Colon (tissue), 2 donors: ENCODE data around the gene KLHDC1.
"Not testable (repeated sequence)": the region's sequence is repeated elsewhere in the genome, so short reads cannot be mapped to it uniquely, and the experiment has no call there.

Source experiments
- FAIRE-seq: peaks from 2 replicates; lab custom pipeline; 2012; peaks lifted over from hg19 to GRCh38; lab: Jason Lieb, UNC
- donor health status: control.
- donor health status: control.

The KLHDC1 gene, protein sequence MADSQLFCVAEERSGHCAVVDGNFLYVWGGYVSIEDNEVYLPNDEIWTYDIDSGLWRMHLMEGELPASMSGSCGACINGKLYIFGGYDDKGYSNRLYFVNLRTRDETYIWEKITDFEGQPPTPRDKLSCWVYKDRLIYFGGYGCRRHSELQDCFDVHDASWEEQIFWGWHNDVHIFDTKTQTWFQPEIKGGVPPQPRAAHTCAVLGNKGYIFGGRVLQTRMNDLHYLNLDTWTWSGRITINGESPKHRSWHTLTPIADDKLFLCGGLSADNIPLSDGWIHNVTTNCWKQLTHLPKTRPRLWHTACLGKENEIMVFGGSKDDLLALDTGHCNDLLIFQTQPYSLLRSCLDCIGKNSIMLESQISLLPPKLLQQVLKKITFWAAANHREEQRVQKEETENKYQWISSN

DNA sequence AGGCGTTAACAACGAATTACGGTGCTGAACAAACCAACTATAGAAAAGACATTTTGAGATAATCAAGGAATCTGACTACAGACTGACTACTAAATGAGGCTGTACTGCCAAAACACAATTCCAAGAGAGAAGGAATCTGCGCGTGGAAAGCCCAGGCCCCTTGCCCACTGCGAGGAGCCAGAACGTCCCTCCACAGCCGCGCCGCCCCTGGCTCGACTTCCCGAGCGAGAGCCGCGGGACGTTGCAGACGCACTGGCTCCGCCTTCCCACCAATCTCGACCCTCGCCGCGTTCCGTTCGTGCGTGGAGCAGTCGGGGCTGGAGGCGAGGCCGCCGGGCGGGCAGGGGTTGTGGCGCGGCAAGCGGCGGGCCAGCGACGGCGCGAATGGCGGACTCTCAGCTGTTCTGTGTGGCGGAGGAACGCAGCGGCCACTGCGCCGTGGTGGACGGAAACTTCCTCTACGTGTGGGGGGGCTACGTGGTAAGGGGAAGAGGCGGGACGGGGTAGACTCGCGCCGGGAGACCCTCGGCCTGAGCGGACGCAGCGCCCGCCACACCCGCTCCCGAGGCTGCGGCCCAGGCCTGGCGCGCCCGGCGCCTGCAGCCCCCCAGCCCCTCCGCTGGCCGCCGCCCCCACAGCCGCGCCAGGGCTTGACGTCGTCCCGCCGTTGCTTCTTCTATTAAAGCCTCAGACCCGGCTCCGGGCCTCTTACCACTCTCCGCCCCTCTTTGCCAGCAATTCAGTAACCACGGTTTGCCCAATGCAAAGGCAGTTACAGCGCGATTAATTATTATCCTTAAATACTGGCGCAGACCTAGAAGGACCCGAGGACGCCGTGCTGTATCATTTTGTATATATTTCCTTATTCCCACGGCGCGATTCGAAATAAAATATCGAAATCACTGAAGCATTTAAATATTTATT, at the start of gene KLHDC1:
Gene KLHDC1, plus strand, starts transcription at position 310 of the 924 bp plus-strand sequence. Its CDS starts 75 bp downstream, at position 385.
- FAIRE-seq = no peak

DNA sequence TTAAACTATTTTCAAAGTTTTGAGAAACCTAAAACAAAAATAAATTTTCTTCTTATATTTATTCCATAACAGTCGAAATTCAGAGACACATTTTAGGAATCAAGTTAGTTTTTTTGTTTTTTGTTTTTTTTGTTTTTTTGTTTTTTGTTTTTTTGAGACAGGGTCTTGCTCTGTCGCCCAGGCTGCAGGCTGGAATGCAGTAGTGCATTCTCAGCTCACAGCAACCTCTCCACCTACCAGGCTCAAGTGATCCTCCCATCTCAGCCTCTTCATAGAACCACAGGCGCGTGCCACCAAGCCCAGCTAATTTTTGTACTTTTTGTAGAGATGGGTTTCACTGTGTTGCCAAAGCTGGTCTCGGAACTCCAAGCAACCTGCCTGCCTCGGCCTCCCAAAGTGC, 39.4 kb upstream of the KLHDC1 start:
- FAIRE-seq = no peak

DNA sequence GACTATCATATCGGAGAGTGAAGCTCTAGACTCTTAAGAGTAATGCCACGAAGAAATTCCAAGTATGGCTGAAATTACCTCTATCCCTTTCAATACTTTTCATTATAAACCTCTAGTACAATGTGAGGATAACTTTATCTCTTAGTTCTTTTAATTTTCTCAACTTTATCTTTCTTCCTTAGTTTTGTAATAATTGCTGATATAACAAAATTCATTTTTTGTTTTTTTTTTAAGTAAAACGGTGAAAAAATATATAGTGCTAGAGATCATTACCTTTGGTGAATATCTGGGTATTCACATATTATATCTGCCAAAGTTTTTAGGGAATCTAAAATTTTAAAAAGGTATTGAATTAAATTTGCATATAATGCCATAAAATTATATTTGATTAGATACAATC, 38.4 kb upstream of the KLHDC1 start:
- peak; percentile 47 for FAIRE-seq

DNA sequence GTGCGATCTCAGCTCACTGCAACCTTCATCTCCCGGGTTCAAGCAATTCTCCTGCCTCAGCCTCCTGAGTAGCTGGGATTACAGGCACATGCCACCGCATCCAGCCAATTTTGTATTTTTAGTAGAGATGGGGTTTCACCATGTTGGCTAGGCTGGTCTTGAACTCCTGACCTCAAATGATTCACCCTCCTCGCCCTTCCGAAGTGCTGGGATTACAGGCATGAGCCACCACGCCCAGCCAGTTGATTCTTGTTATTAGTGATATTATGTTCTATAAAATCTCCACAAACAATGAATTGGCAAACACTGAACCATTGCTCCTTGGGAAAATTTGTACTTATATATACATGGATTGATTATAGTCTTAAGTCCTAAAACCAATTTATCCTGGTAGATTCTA, 35.4 kb upstream of the KLHDC1 start:
- FAIRE-seq = not testable (repeated sequence)

DNA sequence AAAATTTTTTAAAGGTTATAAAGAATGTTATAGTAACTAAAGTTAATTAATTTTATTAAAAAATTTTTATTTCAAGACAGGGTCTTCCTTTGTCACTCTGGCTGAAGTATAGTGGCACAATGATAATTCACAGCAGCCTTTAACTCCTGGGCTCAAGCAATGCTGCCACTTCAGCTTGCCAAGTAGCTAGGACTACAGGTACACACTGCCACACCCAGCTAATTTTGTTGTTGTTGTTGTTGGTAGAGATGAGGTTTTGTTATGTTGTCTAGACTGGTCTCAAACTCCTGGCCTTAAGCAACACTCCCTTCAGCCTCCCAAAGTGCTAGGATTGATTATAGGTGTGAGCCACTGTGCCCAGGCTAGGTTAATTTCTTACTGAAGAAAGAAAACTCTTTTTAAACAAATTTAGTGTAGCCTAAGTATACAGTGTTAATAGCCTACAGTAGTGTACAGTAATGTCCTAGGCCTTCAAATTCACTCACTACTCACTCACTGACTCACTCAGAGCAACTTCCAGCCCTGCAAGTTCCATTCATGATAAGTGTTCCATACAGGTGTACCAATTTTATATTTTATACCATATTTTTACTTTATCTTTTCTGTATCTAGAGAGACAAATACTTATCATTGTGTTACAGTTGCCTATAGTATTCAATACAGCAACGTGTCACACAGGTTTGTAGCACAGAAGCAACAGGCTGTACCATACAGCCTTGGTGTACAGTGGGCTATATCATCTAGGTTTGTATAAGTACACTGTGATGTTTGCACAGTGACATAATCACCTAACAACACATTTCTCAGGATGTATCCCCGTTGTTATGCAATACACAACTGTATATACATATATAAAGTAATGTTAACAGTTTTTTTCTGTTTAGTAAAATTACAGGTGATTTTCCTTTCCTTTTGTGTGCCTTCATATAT, 33.1 kb upstream of the KLHDC1 start:
- FAIRE-seq = no peak

DNA sequence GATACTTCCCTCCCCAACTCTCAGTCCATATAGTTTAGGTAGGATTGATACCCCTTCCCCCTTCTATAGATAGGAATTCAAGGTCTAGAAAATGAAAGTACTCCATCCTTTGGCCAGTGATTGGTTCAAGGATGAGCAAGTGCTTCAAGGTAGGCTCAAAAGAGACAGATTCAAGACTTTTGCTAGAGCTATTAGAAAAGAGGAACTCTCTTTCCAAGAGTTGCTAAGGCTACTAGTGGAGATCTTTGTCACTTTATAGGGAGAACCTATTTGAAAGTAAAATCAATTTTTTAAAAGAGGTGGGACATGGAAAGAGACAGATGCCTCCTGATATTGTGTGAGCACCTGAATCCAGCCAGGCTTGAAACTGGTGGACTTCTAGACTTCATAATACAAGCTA, 22.4 kb upstream of the KLHDC1 start:
- FAIRE-seq = no peak

DNA sequence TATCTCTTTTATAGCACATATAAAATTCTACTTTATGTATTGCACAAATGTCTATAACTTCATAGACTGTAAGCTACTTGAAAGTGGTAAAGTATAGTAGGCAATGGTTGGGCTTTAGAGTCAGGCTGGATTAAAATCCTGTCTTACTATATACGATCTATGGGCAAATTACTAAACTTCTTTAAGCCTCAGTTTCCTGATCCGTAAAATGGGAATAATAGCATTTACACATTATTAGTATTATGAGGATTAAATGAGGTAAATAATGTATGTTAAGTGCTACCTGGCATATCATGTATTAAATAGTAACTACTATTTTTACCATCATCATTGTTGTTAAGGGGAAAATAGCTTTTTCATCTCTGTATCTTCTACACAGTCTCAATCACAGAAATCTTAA, 19.3 kb upstream of the KLHDC1 start:
- FAIRE-seq = no peak

DNA sequence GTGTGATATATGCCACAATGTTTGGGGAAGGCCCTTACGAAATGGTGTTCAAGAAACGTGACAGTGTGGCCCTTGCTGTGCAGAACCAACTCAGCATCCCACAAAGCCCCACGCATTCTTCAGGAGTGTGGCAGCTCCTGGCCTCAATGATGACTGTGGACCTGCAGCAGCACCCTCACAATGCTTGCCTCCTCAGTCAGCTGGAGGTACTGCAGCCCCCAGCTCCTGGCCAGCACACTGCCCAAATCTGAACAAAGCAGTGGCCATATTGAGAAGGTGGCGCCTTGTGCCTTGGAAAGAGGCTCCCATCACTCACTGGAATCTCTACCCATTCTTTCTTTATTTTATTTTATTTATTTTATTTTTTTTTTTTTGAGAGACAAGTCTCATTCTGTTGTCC, 15.3 kb upstream of the KLHDC1 start:
- no peak for FAIRE-seq

DNA sequence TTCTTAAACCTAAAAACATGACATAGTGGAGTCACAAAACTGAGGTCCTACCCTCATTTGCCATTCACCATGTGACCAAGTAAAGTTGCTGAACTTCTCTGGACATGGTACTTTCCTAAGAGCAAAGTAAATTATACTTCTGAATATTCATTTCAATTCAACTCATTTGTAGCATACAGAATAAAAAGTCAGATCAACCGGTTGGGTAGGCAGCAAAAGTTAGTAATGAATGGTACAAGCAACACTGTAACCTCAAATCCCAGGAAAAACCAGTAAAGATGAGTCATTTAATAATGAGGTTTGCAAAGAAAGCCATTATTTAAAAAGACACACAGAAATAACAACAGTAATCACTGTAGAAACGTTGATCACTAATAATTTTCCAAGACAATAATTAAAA, 13.6 kb upstream of the KLHDC1 start:
- FAIRE-seq = no peak

DNA sequence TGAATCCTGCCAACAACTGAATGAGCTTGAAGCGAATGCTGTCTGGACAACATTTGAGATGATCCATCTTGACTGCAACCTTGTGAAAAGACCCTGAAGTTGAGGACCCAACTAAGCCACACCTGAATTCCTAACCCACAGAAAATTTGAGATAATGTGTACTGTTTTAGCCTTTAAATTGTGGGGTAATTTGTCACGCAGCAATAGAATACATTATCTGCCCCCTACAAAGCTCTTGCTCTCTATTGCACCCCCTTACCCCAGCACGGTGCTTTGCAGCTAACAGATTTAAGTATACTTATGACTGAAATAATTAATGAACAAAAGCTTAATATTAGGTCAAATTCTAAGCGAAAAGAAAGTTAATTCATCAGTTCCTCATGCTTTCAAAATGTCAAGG, 6.5 kb upstream of the KLHDC1 start:
- FAIRE-seq = no peak

DNA sequence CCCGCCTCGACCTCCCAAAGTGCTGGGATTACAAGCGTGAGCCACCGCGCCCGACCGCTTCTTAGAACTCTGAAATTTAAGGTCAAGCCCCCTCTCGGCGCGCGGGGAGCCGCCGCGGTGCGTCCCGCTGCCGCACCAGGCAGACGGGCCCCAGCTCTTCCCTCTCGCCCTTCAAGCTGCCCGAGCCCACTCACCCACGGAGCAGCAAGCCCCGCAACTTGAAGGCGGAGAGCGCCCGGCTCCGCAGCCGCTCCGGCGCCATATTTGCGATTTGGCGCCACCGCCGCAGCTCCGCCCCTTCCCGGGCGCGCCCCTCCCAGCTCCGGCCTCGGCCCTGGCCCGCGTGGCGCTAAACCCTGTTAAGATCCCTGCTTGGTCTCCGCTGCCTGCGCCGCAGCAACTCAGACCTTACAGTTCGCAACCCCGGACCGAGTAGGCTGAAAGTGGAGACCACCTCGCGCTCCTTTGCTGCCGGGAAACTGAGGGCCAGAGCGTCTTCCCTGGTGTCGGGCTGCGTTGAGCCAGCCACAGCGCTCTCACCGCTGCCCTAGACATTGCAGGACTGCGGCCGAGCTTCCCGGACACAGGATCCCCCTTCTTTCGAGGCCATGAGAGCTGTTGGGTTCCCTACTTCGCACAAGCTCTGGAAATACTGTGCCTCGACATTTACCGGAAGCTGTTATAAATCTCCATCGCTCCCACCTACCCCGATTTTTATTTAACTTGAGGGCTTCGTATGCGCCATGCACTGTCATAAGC, 4.8 kb upstream of the KLHDC1 start, which contains the start of gene POLE2:
Gene POLE2, minus strand, starts transcription at position 273 of the 759 bp plus-strand sequence. Its CDS starts 11 bp downstream, at position 262.
- FAIRE-seq = no peak

DNA sequence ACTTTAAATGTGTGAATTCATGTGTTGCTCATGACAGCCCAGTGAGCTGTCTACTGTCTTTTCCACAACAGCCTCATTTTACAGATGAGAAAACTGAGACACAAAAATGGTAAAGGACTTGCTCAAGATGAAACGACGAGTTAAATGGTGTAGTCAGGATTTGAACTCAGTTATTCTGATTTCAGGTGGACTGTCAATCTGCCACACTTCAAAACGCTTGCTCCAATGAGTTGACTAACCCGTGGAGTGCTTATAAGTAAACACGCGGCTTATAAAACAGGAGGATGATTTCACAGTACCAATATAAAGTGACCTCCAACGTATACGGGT, 4.3 kb upstream of the KLHDC1 start:
- no peak for FAIRE-seq

DNA sequence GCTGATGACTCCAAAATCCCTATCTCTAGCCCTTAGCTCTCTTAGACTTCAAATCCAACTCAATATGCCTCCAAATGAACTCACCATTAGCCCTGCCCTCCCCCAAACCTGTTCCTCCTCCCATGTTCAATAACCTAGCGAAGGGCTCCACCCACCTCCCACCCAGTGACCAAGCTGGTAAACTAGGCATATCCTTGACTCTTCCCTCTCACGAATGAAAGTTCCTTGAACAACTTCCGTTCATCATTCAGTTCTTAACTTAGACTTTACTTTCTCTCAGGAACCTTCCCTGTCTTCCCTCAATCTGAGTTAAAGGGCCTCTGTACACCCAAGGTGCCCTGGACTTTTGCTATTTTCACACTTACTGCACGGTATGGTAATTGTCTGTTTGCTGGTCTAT, 1.9 kb upstream of the KLHDC1 start:
- FAIRE-seq = no peak

DNA sequence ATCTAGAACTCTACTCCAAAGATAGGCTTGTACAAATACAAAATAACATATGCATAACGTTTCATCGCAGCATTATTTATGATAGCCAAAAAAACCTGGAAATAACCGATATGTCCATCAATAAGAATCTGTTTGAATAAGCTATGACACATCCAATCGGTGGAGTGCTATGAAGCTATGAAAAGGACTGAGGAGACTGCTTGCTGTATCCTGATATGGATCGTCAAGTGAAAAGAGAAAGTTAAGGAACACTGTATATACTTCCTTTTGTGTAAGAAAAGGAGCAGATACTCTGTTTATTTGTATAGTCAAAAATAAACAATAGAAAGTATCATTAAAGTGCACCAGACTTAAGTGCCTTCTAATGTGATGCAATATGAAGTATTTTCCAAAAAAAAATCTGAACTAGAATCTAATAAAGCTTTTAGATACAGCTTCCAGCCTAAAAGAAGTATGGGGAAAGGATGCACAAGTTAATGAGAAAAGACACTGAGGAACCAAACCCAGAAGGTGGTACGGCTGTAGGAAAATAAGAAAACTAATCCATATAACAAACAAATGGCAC, 645 bp upstream of the KLHDC1 start:
- FAIRE-seq = no peak

DNA sequence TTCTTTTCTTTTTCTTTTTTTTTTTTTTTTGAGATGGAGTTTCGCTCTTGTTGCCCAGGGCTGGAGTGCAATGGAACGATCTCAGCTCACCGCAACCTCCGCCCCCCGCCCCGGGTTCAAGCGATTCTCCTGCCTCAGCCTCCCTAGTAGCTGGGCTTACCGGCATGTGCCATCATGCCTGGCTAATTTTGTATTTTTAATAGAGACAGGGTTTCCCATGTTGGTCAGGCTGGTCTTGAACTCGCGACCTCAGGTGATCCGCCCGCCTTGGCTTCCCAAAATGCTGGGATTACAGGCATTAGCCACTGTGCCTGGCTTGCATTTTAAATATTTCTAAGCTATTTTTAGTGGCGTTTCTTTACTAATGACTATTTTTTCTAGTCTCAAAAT, 810 bp downstream of the KLHDC1 start:
- not testable (repeated sequence) for FAIRE-seq

DNA sequence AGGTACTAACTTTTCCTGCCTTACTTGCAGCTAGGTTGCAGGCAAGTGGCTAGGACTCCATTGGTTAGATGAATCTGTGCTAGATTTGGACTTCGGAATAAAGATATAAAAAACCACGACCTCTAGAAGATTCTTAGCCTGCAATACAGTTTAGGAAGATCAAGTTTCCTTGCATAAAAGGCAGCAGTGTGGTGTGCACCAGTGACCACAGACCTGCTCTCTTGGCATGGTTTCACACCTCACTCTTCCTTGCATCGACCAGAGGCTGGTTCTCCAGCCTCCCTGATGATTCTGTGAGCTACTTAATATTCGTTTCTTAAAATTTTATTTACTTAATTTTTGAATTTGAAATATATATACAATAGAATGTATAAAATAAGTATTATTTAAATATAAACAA, 9.8 kb downstream of the KLHDC1 start:
- FAIRE-seq = no peak

DNA sequence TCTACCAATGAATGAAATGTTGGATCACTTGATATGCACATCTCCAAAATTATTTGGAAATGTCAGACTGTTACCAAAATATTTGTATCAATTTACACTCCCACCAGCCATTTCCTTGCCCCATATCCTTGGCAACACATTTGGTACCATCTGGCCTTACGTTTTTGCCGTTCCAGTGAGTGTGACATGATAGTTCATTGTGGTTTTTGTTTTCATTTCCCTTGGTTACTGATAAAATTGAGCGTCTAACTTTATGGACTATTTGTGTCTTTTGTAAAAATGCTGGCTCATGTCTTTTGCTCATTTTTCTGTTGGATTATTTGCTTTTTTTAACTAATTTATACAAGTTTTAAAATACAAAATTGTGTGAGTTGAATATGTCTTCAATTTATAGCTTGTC, 11.0 kb downstream of the KLHDC1 start:
- no peak for FAIRE-seq

DNA sequence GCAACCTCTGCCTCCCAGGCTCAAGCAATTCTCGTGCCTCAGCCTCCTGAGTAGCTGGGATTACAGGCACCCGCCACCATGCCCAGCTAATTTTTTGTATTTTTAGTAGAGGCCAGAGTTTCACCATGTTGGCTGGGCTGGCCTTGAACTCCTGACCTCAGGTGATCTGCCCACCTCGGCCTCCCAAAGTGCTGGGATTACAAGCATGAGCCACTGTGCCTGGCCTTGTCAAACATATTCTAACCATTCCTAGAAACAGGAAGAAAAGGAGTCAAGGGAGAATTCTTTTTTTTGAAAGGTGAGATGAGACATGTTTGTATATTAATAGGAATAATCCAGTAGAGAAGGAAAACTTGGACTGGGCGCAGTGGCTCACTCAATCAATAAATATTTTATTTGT, 11.6 kb downstream of the KLHDC1 start:
- FAIRE-seq = not testable (repeated sequence)

DNA sequence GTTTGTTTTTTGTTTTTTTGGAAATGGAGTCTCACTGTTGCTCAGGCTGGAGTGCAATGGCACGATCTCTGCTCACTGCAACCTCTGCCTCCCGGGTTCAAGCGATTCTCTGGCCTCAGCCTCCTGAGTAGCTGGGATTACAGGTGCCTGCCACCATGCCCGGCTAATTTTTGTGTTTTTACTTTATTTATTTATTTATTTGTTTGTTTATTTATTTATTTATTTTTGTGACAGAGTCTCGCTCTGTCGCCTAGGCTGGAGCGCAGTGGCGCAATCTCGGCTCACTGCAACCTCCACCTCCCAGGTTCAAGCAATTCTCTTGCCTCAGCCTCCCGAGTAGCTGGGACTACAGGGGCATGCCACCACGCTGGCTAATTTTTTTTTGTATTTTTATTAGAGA, 18.1 kb downstream of the KLHDC1 start:
- not testable (repeated sequence) for FAIRE-seq

DNA sequence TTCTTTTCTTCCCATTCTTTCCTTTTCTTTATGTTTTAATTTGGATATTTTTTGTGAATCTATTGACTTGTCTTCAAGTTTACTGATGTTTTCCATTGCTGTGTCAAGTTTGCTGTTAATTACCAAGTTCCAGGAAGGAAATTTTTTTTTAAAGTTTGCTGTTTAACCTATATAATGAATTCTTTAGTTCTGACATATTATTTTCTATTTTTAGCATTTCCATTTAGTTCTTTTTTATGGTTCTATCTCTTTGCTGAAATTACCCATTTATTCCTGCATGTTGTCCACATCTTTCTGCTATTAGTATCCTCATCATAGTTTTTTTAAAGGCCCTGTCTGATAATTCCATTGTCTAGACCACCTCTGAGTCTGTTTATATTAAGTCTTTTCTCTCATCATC, 27.8 kb downstream of the KLHDC1 start:
- FAIRE-seq = no peak
